HCT116 (cell line): ENCODE data around the gene TMEM266. TPM values are rescaled to one million over a fixed set of nuclear protein-coding genes. Genes with fewer than 3 reads are reported as not detected.

Experiments
- ATAC-seq: fragments of 200-7000 bp; cut with Tn5 transposase; 2 replicates; pipeline ENCODE4 v1.9.1; 2020; ENCODE audit warnings: mild to moderate bottlenecking, moderate library complexity
- BruUV-seq: library from RNA; stranded (reverse); fragments of 400-500 nt; replicated peaks from 2 replicates; lab custom pipeline; 2021; lab: Mats Ljungman, UMichigan
- CTCF ChIA-PET: fragments of 300-600 bp; sonication (Branson Sonifier 250); formaldehyde crosslinking; loops from one replicate; lab custom pipeline; 2021; ENCODE audit warnings: antibody characterized with exemption; lab: Charles Lee
- POLR2A ChIA-PET: fragments of 300-600, 350-600 bp; sonication (Branson Sonifier 250); formaldehyde crosslinking; loops from one replicate; lab custom pipeline; 2021; ENCODE audit warnings: antibody characterized with exemption; lab: Charles Lee
- RAD21 ChIA-PET, 2 experiments: fragments of 300-600 bp; sonication (Branson Sonifier 250); formaldehyde crosslinking; loops; one replicate each; lab custom pipeline; 2023; ENCODE audit warnings: low total read pairs in 2 of 2; ENCODE audit not compliant: uncharacterized antibody in 2 of 2, unreplicated experiment in 2 of 2, low non-redundant PET in 1 of 2; lab: Charles Lee
- DNase-seq: peaks from one replicate; pipeline ENCODE4 v3.0.0-alpha.2; 2010; ENCODE audit warnings: low read depth, low spot score
- H2AFZ ChIP-seq: fragments of 200-600 bp; shearing (Covaris generic), sonication (generic); 2 replicates; pipeline ENCODE4 v1.6.1; 2017; ENCODE audit warnings: low read depth, mixed run types, mixed read lengths, antibody characterized with exemption, low read length; ENCODE audit not compliant: poor library complexity, severe bottlenecking
- H3K27ac ChIP-seq: 2 replicates; pipeline ENCODE4 v1.5.1; 2012; ENCODE audit warnings: low read depth, low read length
- H3K27me3 ChIP-seq: fragments of 200-600 bp; sonication (generic); 2 replicates; pipeline ENCODE4 v1.6.1; 2016; ENCODE audit warnings: mixed run types, low read length, mixed read lengths; ENCODE audit not compliant: insufficient read depth
- H3K36me3 ChIP-seq, 2 experiments: fragments of 200-500 bp in 1 of 2; fragments of 200-600 bp in 1 of 2; sonication (Bioruptor generic) in 1 of 2; sonication (generic) in 1 of 2; 2 replicates each; pipeline versions ENCODE4 v1.5.1 to v1.6.1; 2014 to 2016; ENCODE audit warnings: low read length in 2 of 2, inconsistent platforms in 1 of 2, mixed read lengths in 1 of 2, mixed run types in 1 of 2; ENCODE audit not compliant: insufficient read depth in 2 of 2, control insufficient read depth in 1 of 2
- H3K4me1 ChIP-seq, 2 experiments: fragments of 200-600 bp in 1 of 2; sonication (generic) in 1 of 2; 2 replicates each; pipeline versions ENCODE4 v1.5.1 to v1.6.1; 2012 to 2017; ENCODE audit warnings: low read length in 2 of 2, inconsistent platforms in 1 of 2, mild to moderate bottlenecking in 1 of 2, mixed read lengths in 1 of 2, mixed run types in 1 of 2, moderate library complexity in 1 of 2; ENCODE audit not compliant: insufficient read depth in 2 of 2, control insufficient read depth in 1 of 2
- H3K4me2 ChIP-seq: fragments of 200-600 bp; sonication (generic); 2 replicates; pipeline ENCODE4 v1.6.1; 2017; ENCODE audit warnings: mixed run types, low read length, mixed read lengths
- H3K4me3 ChIP-seq, 2 experiments: fragments of 200-600 bp in 1 of 2; sonication (generic) in 1 of 2; replicated peaks in 1 of 2; 2 replicates each; pipeline ENCODE4 v1.5.1; 2011 to 2016; ENCODE audit warnings: low read length in 2 of 2, control low read depth in 1 of 2, low read depth in 1 of 2, mild to moderate bottlenecking in 1 of 2, mixed read lengths in 1 of 2, mixed run types in 1 of 2
- H3K79me2 ChIP-seq: fragments of 200-600 bp; sonication (generic); 2 replicates; pipeline ENCODE4 v1.6.1; 2017; ENCODE audit warnings: mild to moderate bottlenecking, mixed run types, low read length, moderate library complexity, mixed read lengths; ENCODE audit not compliant: insufficient read depth
- H3K9ac ChIP-seq: fragments of 200-600 bp; sonication (generic); 2 replicates; pipeline ENCODE4 v1.6.1; 2016; ENCODE audit warnings: low read length, mixed read lengths
- H3K9me2 ChIP-seq: fragments of 200-600 bp; sonication (generic), shearing (Covaris generic); 2 replicates; pipeline ENCODE4 v1.6.1; 2017; ENCODE audit warnings: mixed run types, mild to moderate bottlenecking, moderate library complexity; ENCODE audit not compliant: insufficient read depth
- H3K9me3 ChIP-seq, 2 experiments: fragments of 200-500 bp in 1 of 2; fragments of 200-600 bp in 1 of 2; sonication (Bioruptor generic) in 1 of 2; sonication (generic) in 1 of 2; 2 replicates each; pipeline ENCODE4 v1.6.1; 2014 to 2017; ENCODE audit warnings: low read length in 2 of 2, mixed read lengths in 2 of 2, inconsistent platforms in 1 of 2, low read depth in 1 of 2, mild to moderate bottlenecking in 1 of 2, mixed run types in 1 of 2, moderate library complexity in 1 of 2; ENCODE audit not compliant: control insufficient read depth in 1 of 2, insufficient read depth in 1 of 2
- H4K20me1 ChIP-seq: fragments of 200-600 bp; sonication (generic), shearing (Covaris generic); 2 replicates; pipeline ENCODE4 v1.6.1; 2017; ENCODE audit warnings: mixed run types, mild to moderate bottlenecking, moderate library complexity; ENCODE audit not compliant: insufficient read depth
- CBX3 ChIP-seq: IDR thresholded peaks from 2 replicates; pipeline ENCODE4 v1.6.1; 2012; ENCODE audit warnings: low read depth
- CEBPB ChIP-seq: IDR thresholded peaks from 2 replicates; pipeline ENCODE4 v1.6.1; 2012; ENCODE audit warnings: low read depth
- ELF1 ChIP-seq: IDR thresholded peaks from 2 replicates; pipeline ENCODE4 v1.6.1; 2012; ENCODE audit warnings: low read depth, borderline replicate concordance
- EZH2 ChIP-seq: fragments of 200-600 bp; sonication (generic); IDR thresholded peaks from 2 replicates; pipeline ENCODE4 v1.6.1; 2017; ENCODE audit warnings: antibody characterized with exemption, mixed run types
- FOSL1 ChIP-seq: IDR thresholded peaks from 2 replicates; pipeline ENCODE4 v1.6.1; 2012; ENCODE audit warnings: low read depth
- POLR2AphosphoS5 ChIP-seq: IDR thresholded peaks from 2 replicates; pipeline ENCODE4 v1.6.1; 2011; ENCODE audit warnings: mild to moderate bottlenecking, low read depth, low read length, moderate library complexity
- RAD21 ChIP-seq: IDR thresholded peaks from 2 replicates; pipeline ENCODE4 v1.6.1; 2012; ENCODE audit warnings: low read depth, mild to moderate bottlenecking
- REST ChIP-seq: IDR thresholded peaks from 2 replicates; pipeline ENCODE4 v1.6.1; 2012; ENCODE audit warnings: low read depth
- SIN3A ChIP-seq: IDR thresholded peaks from 2 replicates; pipeline ENCODE4 v1.6.1; 2012; ENCODE audit warnings: low read depth
- TCF7L2 ChIP-seq: IDR thresholded peaks from 2 replicates; pipeline ENCODE4 v1.7.0; 2011; ENCODE audit warnings: borderline replicate concordance, inconsistent platforms; ENCODE audit not compliant: insufficient read depth, insufficient read length; ENCODE audit errors: extremely low read depth
- YY1 ChIP-seq: IDR thresholded peaks from 2 replicates; pipeline ENCODE4 v1.6.1; 2011; ENCODE audit warnings: low read length, low read depth, moderate library complexity, mild to moderate bottlenecking; ENCODE audit not compliant: insufficient replicate concordance; ENCODE audit errors: extremely low read depth
- ZBTB33 ChIP-seq: IDR thresholded peaks from 2 replicates; pipeline ENCODE4 v1.6.1; 2011; ENCODE audit warnings: mild to moderate bottlenecking, low read length, moderate library complexity; ENCODE audit not compliant: insufficient replicate concordance; ENCODE audit errors: extremely low read depth
- ZFX ChIP-seq: fragments of 450-650 bp; IDR thresholded peaks from 2 replicates; pipeline ENCODE4 v1.6.1; 2017
- ZNF274 ChIP-seq: fragments of 200-500 bp; sonication (Bioruptor generic); IDR thresholded peaks from 2 replicates; pipeline ENCODE4 v1.6.1; 2014; ENCODE audit warnings: mild to moderate bottlenecking, low read depth, low read length, inconsistent platforms
- intact Hi-C: fragments of 100-400 bp; cut with micrococcal nuclease; formaldehyde crosslinking; loops from 2 replicates; pipeline ENCODE4 v1.10.0; 2022
- total RNA-seq: library from RNA; stranded (reverse); gene quantifications from one replicate; pipeline ENCODE4 v1.2.1, GENCODE V29; 2021; ENCODE audit not compliant: unreplicated experiment

TMEM266 gene
- total RNA-seq, 1 experiment from 2014 or later = 0.91 TPM

- TF ChIP-seq REST = no peak
These were observed 110.4 kb downstream of the TMEM266 start (continued) for GRCh38 chr15:76169911-76170800.

GRCh38 chr15:76172782-76173181, 113.0 kb downstream of the TMEM266 start:
- Histone ChIP-seq H3K9me2 (no peaks in the 10 kb centered on the region), H3K27me3 (no peaks in the 10 kb centered on the region), H2AFZ (no peak overlapping the region), H3K36me3 (no peaks in the 10 kb centered on the region), H3K9me3 (no peaks in the 10 kb centered on the region), H4K20me1 (no peaks in the 10 kb centered on the region), H3K27ac (no peak overlapping the region), H3K4me1 (peaks cover 0 to 12% of the 10 kb centered on the region in 2 experiments; a peak in 2 of 4 replicates), H3K9ac (no peak overlapping the region), H3K4me3 (no peak overlapping the region), H3K79me2 (no peaks in the 10 kb centered on the region), H3K4me2 (no peak overlapping the region)
- ChIA-PET POLR2A (no interaction called here), RAD21 (no interaction called here), CTCF (no interaction called here)
- BruUV-seq = no TSS peak
- DNase-seq = no peak
- intact Hi-C loops = no loop called here
- no peak for ATAC-seq
- no peak for TF ChIP-seq ELF1
- no peak for TF ChIP-seq POLR2AphosphoS5
- TF ChIP-seq ZFX = no peak
- TF ChIP-seq REST = no peak
- TF ChIP-seq RAD21 = no peak
- TF ChIP-seq TCF7L2 = no peak
- TF ChIP-seq YY1 = no peak
- TF ChIP-seq ZNF274 = no peak
- no peak for TF ChIP-seq SIN3A
- no peak for TF ChIP-seq ZBTB33
- no peak for TF ChIP-seq CBX3
- TF ChIP-seq CEBPB = no peak
- no peak for TF ChIP-seq EZH2
- no peak for TF ChIP-seq FOSL1
